ENCODE measurements around the gene AXL. TPM values are rescaled to one million over a fixed set of nuclear protein-coding genes. Genes with fewer than 3 reads are reported as not detected.
"Not testable (repeated sequence)": the region's sequence is repeated elsewhere in the genome, so short reads cannot be mapped to it uniquely, and the experiment has no call there.

The AXL gene
- 151 to 218 TPM (median 214 TPM) in 3 replicates for total RNA-seq
- long read RNA-seq, full-length matches to known transcripts: 53 of 70 reads
- long read RNA-seq, partial matches to known transcripts: 10 of 70 reads
- long read RNA-seq, other reads (novel, unspliced or antisense): 7 of 70 reads

- TF ChIP-seq CTCF (IDR thresholded peaks at IDR 0.05): no peak
- H3K27me3 Mint-ChIP-seq (ENCODE audit: low read depth): no peaks in the 10 kb centered on the region
- no peak for DNase-seq (ENCODE audit: low spot score)
- peak within 1 kb of the TSS; percentile 94 for H3K27ac Mint-ChIP-seq (ENCODE audit: unreplicated experiment)
- H3K9me3 Mint-ChIP-seq (ENCODE audit: low read depth): no peaks in the 10 kb centered on the region
- peak within 1 kb of the TSS; percentile 91 for H3K4me3 Mint-ChIP-seq (ENCODE audit: unreplicated experiment)
- peaks cover 53% of the 10 kb centered on the region for H3K4me1 Mint-ChIP-seq (ENCODE audit: low read depth)
- peaks cover 11% of the 10 kb centered on the region for H3K36me3 Mint-ChIP-seq (ENCODE audit: low read depth)
Observed at GRCh38 chr19:41218615-41219507, at the start of gene AXL. AXL (plus strand) TSS chr19:41219223; CDS start chr19:41219393, 170 bp downstream.

GRCh38 chr19:41172297-41173164 is 46.5 kb upstream of the AXL start:
- H3K27ac Mint-ChIP-seq (ENCODE audit: unreplicated experiment): no peak overlapping the region
- no peaks in the 10 kb centered on the region for H3K9me3 Mint-ChIP-seq (ENCODE audit: low read depth)
- DNase-seq (ENCODE audit: low spot score): no peak
- H3K4me1 Mint-ChIP-seq (ENCODE audit: low read depth): peaks cover 10% of the 10 kb centered on the region
- H3K4me3 Mint-ChIP-seq (ENCODE audit: unreplicated experiment): no peak overlapping the region
- H3K27me3 Mint-ChIP-seq (ENCODE audit: low read depth): peaks cover 3% of the 10 kb centered on the region
- TF ChIP-seq CTCF (IDR thresholded peaks at IDR 0.05): no peak
- no peaks in the 10 kb centered on the region for H3K36me3 Mint-ChIP-seq (ENCODE audit: low read depth)

DNA sequence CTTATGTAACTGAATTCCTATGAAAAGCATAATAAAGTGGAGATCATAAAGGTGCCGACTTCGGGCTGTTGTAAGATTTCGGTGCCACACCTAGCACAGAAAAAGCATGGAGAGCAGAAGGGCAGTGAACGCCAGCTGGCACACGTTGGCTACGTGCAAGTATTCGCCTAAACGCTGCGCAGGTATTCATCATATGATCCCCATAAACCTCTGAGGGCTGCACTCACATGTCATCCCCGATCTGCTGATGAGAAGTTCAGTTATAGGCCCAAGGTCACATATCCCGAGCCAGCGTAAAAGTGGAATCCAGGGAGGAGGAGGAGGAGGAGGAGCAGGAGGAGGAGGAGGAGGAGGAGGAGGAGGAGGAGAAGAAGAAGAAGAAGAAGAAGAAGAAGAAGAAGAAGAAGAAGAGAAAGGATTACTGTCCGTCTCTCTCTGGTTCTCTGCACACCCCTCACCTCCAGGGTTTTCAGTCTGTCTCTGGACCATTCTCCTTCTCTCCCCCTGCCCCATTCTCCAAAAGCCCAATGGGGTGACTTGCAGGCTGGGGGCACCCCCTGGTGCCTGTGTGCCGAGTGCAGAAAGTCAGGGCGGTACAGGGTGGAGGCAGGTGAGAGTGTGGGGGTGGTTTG is 44.6 kb upstream of the AXL start:
- TF ChIP-seq CTCF (IDR thresholded peaks at IDR 0.05): no peak
- H3K27me3 Mint-ChIP-seq (ENCODE audit: low read depth): peaks cover 2% of the 10 kb centered on the region
- H3K4me1 Mint-ChIP-seq (ENCODE audit: low read depth): peaks cover 10% of the 10 kb centered on the region
- no peaks in the 10 kb centered on the region for H3K36me3 Mint-ChIP-seq (ENCODE audit: low read depth)
- H3K9me3 Mint-ChIP-seq (ENCODE audit: low read depth): no peaks in the 10 kb centered on the region
- no peak overlapping the region for H3K4me3 Mint-ChIP-seq (ENCODE audit: unreplicated experiment)
- DNase-seq (ENCODE audit: low spot score): no peak
- no peak overlapping the region for H3K27ac Mint-ChIP-seq (ENCODE audit: unreplicated experiment)

- no peaks in the 10 kb centered on the region for H3K36me3 Mint-ChIP-seq (ENCODE audit: low read depth)
- DNase-seq (ENCODE audit: low spot score): no peak
- peaks cover 2% of the 10 kb centered on the region for H3K27me3 Mint-ChIP-seq (ENCODE audit: low read depth)
- peak overlapping the region; percentile 8 for H3K27ac Mint-ChIP-seq (ENCODE audit: unreplicated experiment)
- no peak overlapping the region for H3K4me3 Mint-ChIP-seq (ENCODE audit: unreplicated experiment)
- no peaks in the 10 kb centered on the region for H3K9me3 Mint-ChIP-seq (ENCODE audit: low read depth)
- peaks cover 10% of the 10 kb centered on the region for H3K4me1 Mint-ChIP-seq (ENCODE audit: low read depth)
- no peak for TF ChIP-seq CTCF (IDR thresholded peaks at IDR 0.05)
Observed at GRCh38 chr19:41175801-41176777, 42.9 kb upstream of the AXL start.

GRCh38 chr19:41180173-41180572 is 38.9 kb upstream of the AXL start:
- not testable (repeated sequence) for H3K4me3 Mint-ChIP-seq (ENCODE audit: unreplicated experiment); H3K9me3 Mint-ChIP-seq (ENCODE audit: low read depth); H3K27ac Mint-ChIP-seq (ENCODE audit: unreplicated experiment); H3K36me3 Mint-ChIP-seq (ENCODE audit: low read depth); H3K27me3 Mint-ChIP-seq (ENCODE audit: low read depth); DNase-seq (ENCODE audit: low spot score)
- H3K4me1 Mint-ChIP-seq (ENCODE audit: low read depth): peaks cover 10% of the 10 kb centered on the region
